Motor neuron (in vitro differentiated cells): ENCODE results near the gene RDH13. TPM values are rescaled to one million over a fixed set of nuclear protein-coding genes. Genes with fewer than 3 reads are reported as not detected.
"Not testable (repeated sequence)": the region's sequence is repeated elsewhere in the genome, so short reads cannot be mapped to it uniquely, and the experiment has no call there.

Experiments used
- ATAC-seq, 8 experiments: fragments of 200-7000 bp; cut with Tn5 transposase; replicated peaks in 6 of 8; 2 replicates each; pipeline ENCODE4 v1.8.0; 2021; ENCODE audit warnings: mild to moderate bottlenecking in 8 of 8, moderate library complexity in 8 of 8
- H3K27ac ChIP-seq, 2 donors: fragments of 250-450 bp; sonication (Bioruptor Pico); 2 replicates each; pipeline ENCODE4 v1.9.0; 2021; ENCODE audit warnings: antibody characterized with exemption in 2 of 2, mild to moderate bottlenecking in 2 of 2, moderate library complexity in 1 of 2
- H3K4me1 ChIP-seq, 2 donors: fragments of 250-450 bp; sonication (Bioruptor Pico); replicated peaks in 1 of 2; 2 replicates each; pipeline ENCODE4 v1.6.1; 2021; ENCODE audit warnings: antibody characterized with exemption in 2 of 2, mild to moderate bottlenecking in 2 of 2, moderate library complexity in 1 of 2
- H3K4me3 ChIP-seq, 5 donors: fragments of 250-450 bp; sonication (Bioruptor Pico); 2 replicates each; pipeline ENCODE4 v1.9.0; 2021; ENCODE audit warnings: antibody characterized with exemption in 5 of 5, mild to moderate bottlenecking in 5 of 5, moderate library complexity in 4 of 5
- WGBS, 10 experiments: fragments of 450-650 bp; shearing (Covaris generic); methylation state at CpG; one replicate each; pipeline ENCODE4 v1.0.0; 2022; 5-methylcytosine and 5-hydroxymethylcytosine counted together
- in situ Hi-C, 9 experiments: fragments of 400-800 bp; cut with MboI; loops; one replicate each; pipeline ENCODE4 v1.15.0; 2021; ENCODE audit warnings: low sequenced_read_pairs in 9 of 9, low pct_unique_long_range_greater_than_20kb in 2 of 9; ENCODE audit not compliant: unreplicated experiment in 9 of 9
- total RNA-seq, 8 experiments: library from RNA; unstranded; fragments of 300-600 nt; gene quantifications; 2 replicates each; pipeline versions ENCODE4 v1.2.3 to v1.2.4, GENCODE V29; 2022

Gene RDH13
- total RNA-seq, 8 experiments from 2014 or later: 7.9 to 24.3 (median 14.1) TPM

DNA sequence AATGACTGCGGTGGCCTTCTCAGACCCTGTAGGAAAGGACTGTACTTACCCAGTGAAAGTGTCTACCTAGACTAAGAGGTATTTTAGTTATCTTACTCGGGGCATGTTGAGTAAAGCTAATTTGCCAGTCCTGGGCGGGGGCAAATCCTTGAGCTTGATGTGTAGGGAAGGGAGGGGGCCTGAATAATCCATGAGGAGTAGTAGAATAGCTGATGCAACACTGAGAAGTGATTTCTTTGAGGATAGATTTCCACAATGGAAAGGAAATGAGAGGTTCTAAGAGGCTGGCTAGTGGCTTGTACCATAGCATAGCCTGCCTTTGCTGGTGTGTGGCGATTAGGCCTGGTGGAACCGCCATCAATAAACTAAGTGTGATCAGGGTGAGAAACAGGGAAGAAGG lies 54.8 kb downstream of the RDH13 start:
- H3K4me1 ChIP-seq, in situ Hi-C loops, H3K27ac ChIP-seq, ATAC-seq: not testable (repeated sequence)
- 40 to 100% methylated on average over 1 of the region's 5 CpGs; no CpG with 5 or more reads in 8 of the 10 experiments for WGBS, 10 experiments
- H3K4me3 ChIP-seq: peak overlapping the region in 2 of 5 donors; percentile 42 to 85

DNA sequence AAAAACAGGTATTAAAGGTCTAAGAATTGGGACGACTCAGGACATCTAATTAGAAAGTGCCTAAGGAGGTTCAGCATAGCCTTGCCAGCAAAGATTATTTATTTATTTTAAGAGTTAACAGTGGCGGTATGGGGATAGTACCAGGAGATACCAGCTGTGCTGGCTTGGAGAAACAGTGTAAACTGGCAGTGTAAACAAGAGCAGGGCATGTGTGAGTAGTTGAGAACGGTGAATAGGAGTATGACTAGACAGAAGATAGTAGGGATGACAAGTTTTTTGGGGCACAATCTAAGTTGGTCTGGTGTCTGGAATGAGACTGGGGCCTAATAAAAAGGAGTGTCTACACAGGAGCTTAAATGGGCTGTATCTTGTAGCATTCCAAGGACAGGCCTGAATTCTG lies 55.4 kb downstream of the RDH13 start:
- H3K4me1 ChIP-seq, in situ Hi-C loops, H3K27ac ChIP-seq, ATAC-seq: not testable (repeated sequence)
- WGBS, 10 experiments: 14 to 75% (median 37%) methylated on average over 1 to 2 of the region's 3 CpGs; no CpG with 5 or more reads in 3 of the 10 experiments
- peak overlapping the region in 2 of 5 donors; percentile 42 to 85 for H3K4me3 ChIP-seq

DNA sequence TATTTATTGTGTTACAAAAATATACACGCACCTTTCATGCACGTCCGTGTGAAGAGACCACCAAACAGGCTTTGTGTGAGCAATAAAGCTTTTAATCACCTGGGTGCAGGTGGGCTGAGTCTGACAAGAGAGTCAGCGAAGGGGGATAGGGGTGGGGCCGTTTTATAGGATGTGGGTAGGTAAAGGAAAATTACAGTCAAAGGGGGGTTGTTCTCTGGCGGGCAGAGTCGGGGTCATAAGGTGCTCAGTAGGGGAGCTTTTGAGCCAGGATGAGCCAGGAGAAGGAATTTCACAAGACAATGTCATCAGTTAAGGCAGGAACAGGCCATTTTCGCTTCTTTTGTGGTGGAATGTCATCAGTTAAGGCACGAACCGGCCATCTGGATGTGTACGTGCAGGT lies 56.2 kb downstream of the RDH13 start:
- ATAC-seq, H3K27ac ChIP-seq, in situ Hi-C loops, H3K4me1 ChIP-seq: not testable (repeated sequence)
- WGBS, 10 experiments: 5 to 100% (median 60%) methylated on average over 3 to 6 of the region's 11 CpGs; no CpG with 5 or more reads in 2 of the 10 experiments
- H3K4me3 ChIP-seq: peak overlapping the region in 4 of 5 donors; percentile 32 to 85 (median 38)

DNA sequence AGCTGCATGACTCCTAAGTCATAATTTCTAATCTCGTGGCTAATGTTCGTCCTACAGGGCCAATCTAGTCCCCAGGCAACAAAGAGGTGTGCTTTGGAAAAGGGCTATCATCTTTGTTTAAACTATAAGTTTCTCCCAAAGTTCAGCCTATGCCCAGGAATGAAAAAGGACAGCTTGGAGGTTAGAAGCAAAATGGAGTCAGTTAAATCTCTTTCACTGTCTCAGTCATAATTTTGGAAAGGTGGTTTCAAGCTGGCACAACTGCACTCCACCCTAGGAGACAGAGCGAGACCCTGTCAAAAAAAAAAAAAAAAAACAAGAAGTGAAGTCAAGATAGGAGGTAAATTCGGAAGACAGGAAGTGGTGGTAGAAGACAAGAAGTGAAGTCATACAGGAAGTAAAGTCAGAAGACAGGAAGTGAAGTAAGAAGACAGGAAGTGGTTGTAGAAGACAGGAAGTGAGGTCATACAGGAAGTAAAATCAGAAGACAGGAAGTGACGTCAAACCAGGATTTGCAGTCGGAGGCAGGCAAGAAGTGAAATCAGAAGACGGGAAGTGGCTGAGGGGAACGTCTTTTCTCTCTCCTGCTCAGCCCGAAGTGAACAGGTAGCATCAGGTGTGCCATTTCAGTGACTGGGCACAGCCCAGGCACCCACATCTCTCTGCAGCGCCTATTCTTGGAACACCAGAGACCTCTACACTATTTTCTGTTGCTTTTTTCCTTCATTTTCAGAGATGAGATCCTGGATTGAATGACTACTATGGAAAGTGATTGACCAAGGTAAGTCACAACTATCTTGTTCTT lies 57.1 kb downstream of the RDH13 start:
- WGBS, 10 experiments: 3 to 71% (median 49%) methylated on average over 3 to 9 of the region's 10 CpGs
- Histone ChIP-seq H3K4me1 (peaks cover 0 to 4% of the 10 kb centered on the region in 2 donors), H3K4me3 (peak overlapping the region in 4 of 5 donors; percentile 32 to 85 (median 38)), H3K27ac (peak overlapping the region in 1 of 2 donors; percentile 61)
- ATAC-seq: peak in 5 of 8 experiments; percentile 74 to 98 (median 83)
- in situ Hi-C loops: no loop called here

DNA sequence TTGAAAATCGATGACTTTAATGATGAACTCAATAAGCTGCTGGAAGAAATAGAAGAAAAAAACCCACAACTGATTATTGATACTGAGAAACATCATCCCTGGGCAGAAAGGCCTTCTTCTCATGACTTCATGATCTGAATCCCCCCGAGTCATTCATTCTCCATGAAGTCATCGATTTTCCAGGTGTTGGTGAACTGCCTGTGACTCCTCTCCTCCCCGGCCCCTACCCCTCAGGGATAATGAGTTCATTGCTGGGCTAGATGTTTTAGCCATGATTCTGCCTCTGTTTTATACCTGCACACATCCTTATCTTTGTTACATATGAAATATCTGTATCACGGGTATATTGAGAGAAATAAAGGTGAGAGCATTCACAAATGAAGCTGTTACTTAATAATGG lies 62.2 kb downstream of the RDH13 start:
- H3K27ac ChIP-seq: no peak overlapping the region
- H3K4me3 ChIP-seq: no peak overlapping the region
- WGBS, 10 experiments: 3 to 65% (median 36%) methylated on average over 3 to 5 of the region's 5 CpGs; no CpG with 5 or more reads in 2 of the 10 experiments
- in situ Hi-C loops: no loop called here
- no peaks in the 10 kb centered on the region for H3K4me1 ChIP-seq
- ATAC-seq: no peak

DNA sequence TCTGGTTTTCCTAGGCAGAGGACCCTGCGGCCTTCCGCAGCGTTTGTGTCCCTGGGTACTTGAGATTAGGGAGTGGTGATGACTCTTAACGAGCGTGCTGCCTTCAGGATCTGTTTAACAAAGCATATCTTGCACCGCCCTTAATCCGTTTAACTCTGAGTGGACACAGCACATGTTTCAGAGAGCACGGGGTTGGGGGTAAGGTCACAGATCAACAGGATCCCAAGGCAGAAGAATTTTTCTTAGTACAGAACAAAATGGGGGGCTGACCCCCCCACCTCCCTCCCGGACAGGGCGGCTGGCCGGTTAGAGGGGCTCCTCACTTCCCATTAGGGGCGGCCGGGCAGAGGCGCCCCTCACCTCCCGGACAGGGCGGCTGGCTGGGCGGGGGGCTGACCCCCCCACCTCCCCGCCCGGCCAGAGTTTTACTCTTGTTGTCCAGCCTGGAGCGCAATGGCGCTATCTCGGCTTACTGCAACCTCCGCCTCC lies 64.2 kb downstream of the RDH13 start:
- in situ Hi-C loops, H3K27ac ChIP-seq, H3K4me3 ChIP-seq, H3K4me1 ChIP-seq, ATAC-seq: not testable (repeated sequence)
- 100% methylated on average over 3 of the region's 23 CpGs; no CpG with 5 or more reads in 9 of the 10 experiments for WGBS, 10 experiments

DNA sequence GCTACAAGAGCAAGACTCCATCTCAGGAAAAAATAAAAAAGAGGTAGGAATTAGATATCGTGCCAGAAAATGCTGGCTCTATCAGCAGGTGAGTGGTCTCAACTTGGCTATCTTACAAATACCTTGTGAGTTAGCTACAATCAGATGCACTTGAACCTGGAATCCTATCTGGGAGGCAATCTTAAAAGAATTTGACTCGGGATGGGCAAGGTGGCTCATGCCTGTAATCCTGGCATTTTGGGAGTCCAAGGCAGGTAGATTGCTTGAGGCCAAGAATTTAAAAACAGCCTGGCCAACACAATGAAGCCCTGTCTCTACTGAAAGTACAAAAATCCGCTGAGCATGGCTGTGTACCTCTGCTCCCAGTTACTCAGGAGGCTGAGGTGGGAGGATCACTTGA lies 67.4 kb downstream of the RDH13 start:
- no peak overlapping the region for H3K4me3 ChIP-seq
- H3K4me1 ChIP-seq: no peaks in the 10 kb centered on the region
- in situ Hi-C loops: no loop called here
- 7 to 93% (median 50%) methylated on average over 1 to 2 of the region's 3 CpGs; no CpG with 5 or more reads in 3 of the 10 experiments for WGBS, 10 experiments
- no peak overlapping the region for H3K27ac ChIP-seq
- ATAC-seq: no peak

Other genes starting within 250 kb of the RDH13 start
- gene KIR3DL1, start 246.7 kb downstream of the RDH13 start, total RNA-seq: under 1 TPM in 5 of 8 experiments, not detected in 3; 0.18 to 0.45 (median 0.33) TPM
- gene KIR2DS4, start 230.5 kb downstream of the RDH13 start, total RNA-seq: under 1 TPM in 1 of 8 experiments, not detected in 7; 0.42 TPM
- gene KIR3DL2, start 212.7 kb downstream of the RDH13 start, total RNA-seq: under 1 TPM in 3 of 8 experiments, not detected in 5; 0.17 to 0.43 (median 0.25) TPM
- gene FCAR, start 188.9 kb downstream of the RDH13 start, total RNA-seq: under 1 TPM in 1 of 8 experiments, not detected in 7; 0.24 TPM
- gene NCR1, start 157.0 kb downstream of the RDH13 start, total RNA-seq: under 1 TPM in 1 of 8 experiments, not detected in 7; 0.14 TPM
- under 1 TPM in 4 of 8 experiments, not detected in 4; 0.05 to 0.81 (median 0.21) TPM for gene NLRP7, start 115.6 kb downstream of the RDH13 start, total RNA-seq
- gene NLRP2, start 96.8 kb downstream of the RDH13 start, total RNA-seq: 1 to 10 TPM in 3 of 8 experiments, under 1 TPM in 5; 0.10 to 4.3 (median 0.30) TPM
- under 1 TPM in 7 of 8 experiments, not detected in 1; 0.14 to 1.00 (median 0.57) TPM for gene GP6, start 24.9 kb downstream of the RDH13 start, total RNA-seq
- 10 to 100 TPM in 3 of 8 experiments, 1 to 10 TPM in 5; 2.2 to 38.1 (median 8.1) TPM for gene EPS8L1, start 12.7 kb upstream of the RDH13 start, total RNA-seq
- 10 to 100 TPM; 16.6 to 66.3 (median 36.7) TPM for gene PPP1R12C, start 54.5 kb upstream of the RDH13 start, total RNA-seq
- 10 to 100 TPM in 2 of 8 experiments, 1 to 10 TPM in 6; 1.2 to 36.8 (median 3.9) TPM for gene TNNT1, start 86.1 kb upstream of the RDH13 start, total RNA-seq
- gene TNNI3, start 94.6 kb upstream of the RDH13 start, total RNA-seq: 1 to 10 TPM in 7 of 8 experiments, not detected in 1; 2.9 to 8.5 (median 3.2) TPM
- gene DNAAF3, start 103.5 kb upstream of the RDH13 start, total RNA-seq: 1 to 10 TPM in 6 of 8 experiments, under 1 TPM in 2; 0.41 to 7.2 (median 1.4) TPM
- gene SYT5, start 117.1 kb upstream of the RDH13 start, total RNA-seq: 10 to 100 TPM in 4 of 8 experiments, 1 to 10 TPM in 4; 1.1 to 19.3 (median 8.7) TPM
- 10 to 100 TPM in 6 of 8 experiments, 1 to 10 TPM in 2; 4.0 to 59.0 (median 18.1) TPM for gene PTPRH, start 146.4 kb upstream of the RDH13 start, total RNA-seq
- gene TMEM86B, start 165.6 kb upstream of the RDH13 start, total RNA-seq: 1 to 10 TPM in 7 of 8 experiments, under 1 TPM in 1; 0.81 to 3.1 (median 2.2) TPM
- gene PPP6R1, start 195.9 kb upstream of the RDH13 start, total RNA-seq: 10 to 100 TPM; 18.3 to 77.0 (median 26.7) TPM
- 10 to 100 TPM; 20.6 to 37.3 (median 24.5) TPM for gene HSPBP1, start 217.0 kb upstream of the RDH13 start, total RNA-seq
- gene BRSK1, start 220.8 kb upstream of the RDH13 start, total RNA-seq: 100 to 1,000 TPM in 1 of 8 experiments, 10 to 100 TPM in 6, 1 to 10 TPM in 1; 1.4 to 102 (median 77.8) TPM